Hepatocyte (in vitro differentiated cells): ENCODE data around the gene PBX3.

Experiments used
- CTCF ChIP-seq: fragments of 200-600 bp; sonication (generic); IDR thresholded peaks from 2 replicates; pipeline ENCODE4 v1.5.1; 2016; ENCODE audit warnings: antibody characterized with exemption, mild to moderate bottlenecking; ENCODE audit not compliant: poor library complexity
- EZH2 ChIP-seq: fragments of 200-600 bp; sonication (generic); IDR thresholded peaks from 2 replicates; pipeline ENCODE4 v1.6.1; 2016; ENCODE audit warnings: antibody characterized with exemption, mild to moderate bottlenecking, borderline replicate concordance

- no peak for TF ChIP-seq CTCF
- TF ChIP-seq EZH2: no peak
Observed at GRCh38 chr9:125851979-125852378, 104.8 kb downstream of the PBX3 start.
